GM21717 (cell line): ENCODE results near the gene ASAP2.
"Not testable (repeated sequence)": the region's sequence is repeated elsewhere in the genome, so short reads cannot be mapped to it uniquely, and the experiment has no call there.

ENCODE experiments used
- ATAC-seq: cut with Tn5 transposase; IDR thresholded peaks from one replicate; pipeline ENCODE4 v1.9.1; 2021; ENCODE audit warnings: mild to moderate bottlenecking, moderate library complexity; ENCODE audit not compliant: unreplicated experiment

ASAP2 gene

GRCh38 chr2:9210030-9210429 lies 3.4 kb downstream of the ASAP2 start:
- no peak for ATAC-seq

GRCh38 chr2:9211496-9211895 lies 4.9 kb downstream of the ASAP2 start:
- ATAC-seq = no peak

- no peak for ATAC-seq
These were observed 5.5 kb downstream of the ASAP2 start for GRCh38 chr2:9212010-9212635.

GRCh38 chr2:9212661-9213411 lies 6.2 kb downstream of the ASAP2 start:
- ATAC-seq = no peak

GRCh38 chr2:9213477-9214051 lies 7.0 kb downstream of the ASAP2 start:
- no peak for ATAC-seq

- no peak for ATAC-seq
These were observed 8.3 kb downstream of the ASAP2 start for GRCh38 chr2:9214873-9215272.

GRCh38 chr2:9215680-9216079 lies 9.1 kb downstream of the ASAP2 start:
- ATAC-seq = no peak

GRCh38 chr2:9216143-9216542 lies 9.5 kb downstream of the ASAP2 start:
- ATAC-seq = not testable (repeated sequence)

GRCh38 chr2:9217838-9218770 lies 11.5 kb downstream of the ASAP2 start:
- ATAC-seq = no peak

- no peak for ATAC-seq
These were observed 12.4 kb downstream of the ASAP2 start for GRCh38 chr2:9219027-9219445.

GRCh38 chr2:9220201-9220600 lies 13.6 kb downstream of the ASAP2 start:
- no peak for ATAC-seq

- no peak for ATAC-seq
These were observed 14.6 kb downstream of the ASAP2 start for GRCh38 chr2:9221223-9221622.

- no peak for ATAC-seq
These were observed 15.8 kb downstream of the ASAP2 start for GRCh38 chr2:9222239-9222892.

GRCh38 chr2:9222893-9223287 lies 16.3 kb downstream of the ASAP2 start:
- ATAC-seq = no peak

- no peak for ATAC-seq
These were observed 19.2 kb downstream of the ASAP2 start for GRCh38 chr2:9225806-9226205.

GRCh38 chr2:9226458-9227380 lies 20.1 kb downstream of the ASAP2 start:
- no peak for ATAC-seq

- no peak for ATAC-seq
These were observed 21.6 kb downstream of the ASAP2 start for GRCh38 chr2:9228088-9228751.

GRCh38 chr2:9228781-9229469 lies 22.3 kb downstream of the ASAP2 start:
- no peak for ATAC-seq

GRCh38 chr2:9229470-9229820 lies 22.8 kb downstream of the ASAP2 start:
- no peak for ATAC-seq
